ENCODE data around the gene AEBP2. TPM values are rescaled to one million over a fixed set of nuclear protein-coding genes. Genes with fewer than 3 reads are reported as not detected.
A peak's percentile ranks its signal among the peaks of the same experiment; 100 is the strongest.

Gene AEBP2
- total and polyA plus RNA-seq, 2 of the 13 experiments (the other 11 are each of a cell fraction or from before 2014, with no cell fraction given), result 9.2 to 17.9 TPM

DNA sequence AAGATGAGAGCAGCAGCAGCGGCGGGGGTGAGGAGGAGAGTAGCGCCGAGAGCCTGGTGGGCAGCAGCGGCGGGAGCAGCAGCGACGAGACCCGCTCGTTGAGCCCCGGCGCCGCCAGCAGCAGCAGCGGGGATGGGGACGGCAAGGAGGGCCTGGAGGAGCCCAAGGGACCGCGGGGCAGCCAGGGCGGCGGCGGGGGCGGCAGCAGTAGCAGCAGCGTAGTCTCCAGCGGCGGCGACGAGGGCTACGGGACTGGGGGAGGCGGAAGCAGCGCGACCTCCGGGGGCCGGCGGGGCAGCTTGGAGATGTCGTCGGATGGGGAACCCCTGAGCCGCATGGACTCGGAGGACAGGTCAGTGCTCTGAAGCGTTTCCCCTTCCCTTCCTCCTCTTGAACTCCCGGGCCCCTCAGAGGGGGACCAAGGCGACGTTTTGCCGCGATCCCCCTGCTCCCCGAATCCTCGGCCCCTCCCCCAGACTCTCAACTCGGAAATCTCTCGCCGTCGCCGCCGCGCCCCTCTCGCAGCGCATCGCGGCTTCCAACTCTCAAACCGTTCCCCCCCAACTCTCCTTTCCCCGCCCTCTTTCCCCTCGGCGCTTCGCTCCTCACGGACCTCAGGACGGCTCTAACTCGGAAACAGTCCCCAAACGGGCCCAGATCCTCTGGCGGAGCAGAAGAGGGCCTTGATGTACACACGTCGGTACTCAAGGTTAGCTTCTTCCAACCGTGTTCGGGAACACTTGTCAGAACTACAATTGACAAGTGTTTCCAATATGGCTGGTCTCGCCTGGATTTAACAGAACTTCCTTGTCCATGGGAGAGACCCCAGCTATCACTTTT, 947 bp downstream of the AEBP2 start (continued):
- TF ChIP-seq, protein P1, sequence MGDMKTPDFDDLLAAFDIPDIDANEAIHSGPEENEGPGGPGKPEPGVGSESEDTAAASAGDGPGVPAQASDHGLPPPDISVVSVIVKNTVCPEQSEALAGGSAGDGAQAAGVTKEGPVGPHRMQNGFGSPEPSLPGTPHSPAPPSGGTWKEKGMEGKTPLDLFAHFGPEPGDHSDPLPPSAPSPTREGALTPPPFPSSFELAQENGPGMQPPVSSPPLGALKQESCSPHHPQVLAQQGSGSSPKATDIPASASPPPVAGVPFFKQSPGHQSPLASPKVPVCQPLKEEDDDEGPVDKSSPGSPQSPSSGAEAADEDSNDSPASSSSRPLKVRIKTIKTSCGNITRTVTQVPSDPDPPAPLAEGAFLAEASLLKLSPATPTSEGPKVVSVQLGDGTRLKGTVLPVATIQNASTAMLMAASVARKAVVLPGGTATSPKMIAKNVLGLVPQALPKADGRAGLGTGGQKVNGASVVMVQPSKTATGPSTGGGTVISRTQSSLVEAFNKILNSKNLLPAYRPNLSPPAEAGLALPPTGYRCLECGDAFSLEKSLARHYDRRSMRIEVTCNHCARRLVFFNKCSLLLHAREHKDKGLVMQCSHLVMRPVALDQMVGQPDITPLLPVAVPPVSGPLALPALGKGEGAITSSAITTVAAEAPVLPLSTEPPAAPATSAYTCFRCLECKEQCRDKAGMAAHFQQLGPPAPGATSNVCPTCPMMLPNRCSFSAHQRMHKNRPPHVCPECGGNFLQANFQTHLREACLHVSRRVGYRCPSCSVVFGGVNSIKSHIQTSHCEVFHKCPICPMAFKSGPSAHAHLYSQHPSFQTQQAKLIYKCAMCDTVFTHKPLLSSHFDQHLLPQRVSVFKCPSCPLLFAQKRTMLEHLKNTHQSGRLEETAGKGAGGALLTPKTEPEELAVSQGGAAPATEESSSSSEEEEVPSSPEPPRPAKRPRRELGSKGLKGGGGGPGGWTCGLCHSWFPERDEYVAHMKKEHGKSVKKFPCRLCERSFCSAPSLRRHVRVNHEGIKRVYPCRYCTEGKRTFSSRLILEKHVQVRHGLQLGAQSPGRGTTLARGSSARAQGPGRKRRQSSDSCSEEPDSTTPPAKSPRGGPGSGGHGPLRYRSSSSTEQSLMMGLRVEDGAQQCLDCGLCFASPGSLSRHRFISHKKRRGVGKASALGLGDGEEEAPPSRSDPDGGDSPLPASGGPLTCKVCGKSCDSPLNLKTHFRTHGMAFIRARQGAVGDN (CRISPR knock-in tag; IDR thresholded peaks at IDR 0.05), result peak; percentile 5; the same call in 1 of the 2 replicates
- TF ChIP-seq ZNF564 (CRISPR knock-in tag; IDR thresholded peaks at IDR 0.05) (0 out of 2 replicates have a peak, but pooled peaks have one; percentile 10), KDM5B (CRISPR knock-in tag; IDR thresholded peaks at IDR 0.05; ENCODE audit: borderline replicate concordance) (peak; percentile 59; the same call in 1 of the 2 replicates), ERF (CRISPR knock-in tag; IDR thresholded peaks at IDR 0.05) (no peak), MXD3 (CRISPR knock-in tag; IDR thresholded peaks at IDR 0.05) (0 out of 2 replicates have a peak, but pooled peaks have one; percentile 15), ZNF749 (CRISPR knock-in tag; IDR thresholded peaks at IDR 0.05; ENCODE audit: borderline replicate concordance) (0 out of 2 replicates have a peak, but pooled peaks have one; percentile 21), POLR2A (IDR thresholded peaks at IDR 0.05; ENCODE audit: insufficient read depth in 1 of 2, low read depth in 2 of 2, low read length in 2 of 2) (0 out of 4 replicates have a peak, but pooled peaks of 1 of the 2 experiments have one; percentile 26), FOXO4 (CRISPR knock-in tag; conservative IDR thresholded peaks at IDR 0.05) (0 out of 2 replicates have a peak, but pooled peaks have one; percentile 54), ZNF441 (CRISPR knock-in tag; IDR thresholded peaks at IDR 0.05; ENCODE audit: borderline replicate concordance) (0 out of 2 replicates have a peak, but pooled peaks have one; percentile 13), MEIS1 (CRISPR knock-in tag; IDR thresholded peaks at IDR 0.05; ENCODE audit: borderline replicate concordance) (no peak), ZNF576 (CRISPR knock-in tag; IDR thresholded peaks at IDR 0.05) (no peak), GABPA (IDR thresholded peaks at IDR 0.05; ENCODE audit: low read depth, low read length) (no peak), GABPA (CRISPR knock-in tag; IDR thresholded peaks at IDR 0.05; ENCODE audit: low read depth) (peak; percentile 17; the same call in 1 of the 2 replicates), ZC3H13 (CRISPR knock-in tag; IDR thresholded peaks at IDR 0.05) (0 out of 2 replicates have a peak, but pooled peaks have one; percentile 46), HBP1 (CRISPR knock-in tag; IDR thresholded peaks at IDR 0.05; ENCODE audit: low read depth) (0 out of 2 replicates have a peak, but pooled peaks have one; percentile 18)
- TF ChIP-seq, protein P2, sequence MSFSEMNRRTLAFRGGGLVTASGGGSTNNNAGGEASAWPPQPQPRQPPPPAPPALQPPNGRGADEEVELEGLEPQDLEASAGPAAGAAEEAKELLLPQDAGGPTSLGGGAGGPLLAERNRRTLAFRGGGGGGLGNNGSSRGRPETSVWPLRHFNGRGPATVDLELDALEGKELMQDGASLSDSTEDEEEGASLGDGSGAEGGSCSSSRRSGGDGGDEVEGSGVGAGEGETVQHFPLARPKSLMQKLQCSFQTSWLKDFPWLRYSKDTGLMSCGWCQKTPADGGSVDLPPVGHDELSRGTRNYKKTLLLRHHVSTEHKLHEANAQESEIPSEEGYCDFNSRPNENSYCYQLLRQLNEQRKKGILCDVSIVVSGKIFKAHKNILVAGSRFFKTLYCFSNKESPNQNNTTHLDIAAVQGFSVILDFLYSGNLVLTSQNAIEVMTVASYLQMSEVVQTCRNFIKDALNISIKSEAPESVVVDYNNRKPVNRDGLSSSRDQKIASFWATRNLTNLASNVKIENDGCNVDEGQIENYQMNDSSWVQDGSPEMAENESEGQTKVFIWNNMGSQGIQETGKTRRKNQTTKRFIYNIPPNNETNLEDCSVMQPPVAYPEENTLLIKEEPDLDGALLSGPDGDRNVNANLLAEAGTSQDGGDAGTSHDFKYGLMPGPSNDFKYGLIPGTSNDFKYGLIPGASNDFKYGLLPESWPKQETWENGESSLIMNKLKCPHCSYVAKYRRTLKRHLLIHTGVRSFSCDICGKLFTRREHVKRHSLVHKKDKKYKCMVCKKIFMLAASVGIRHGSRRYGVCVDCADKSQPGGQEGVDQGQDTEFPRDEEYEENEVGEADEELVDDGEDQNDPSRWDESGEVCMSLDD (CRISPR knock-in tag; IDR thresholded peaks at IDR 0.05; ENCODE audit: borderline replicate concordance), result 0 out of 2 replicates have a peak, but pooled peaks have one; percentile 37
